HK-2 (cell line): ENCODE measurements around the gene GALNT12.

Experiments used
- DNase-seq: peaks from one replicate; pipeline ENCODE4 v3.0.0-alpha.2; 2018; ENCODE audit not compliant: unreplicated experiment

Gene GALNT12

GRCh38 chr9:98833090-98833956, 25.9 kb downstream of the GALNT12 start:
- DNase-seq = no peak

GRCh38 chr9:98834386-98834785, 26.9 kb downstream of the GALNT12 start:
- no peak for DNase-seq

GRCh38 chr9:98836206-98836605, 28.7 kb downstream of the GALNT12 start:
- no peak for DNase-seq

DNA sequence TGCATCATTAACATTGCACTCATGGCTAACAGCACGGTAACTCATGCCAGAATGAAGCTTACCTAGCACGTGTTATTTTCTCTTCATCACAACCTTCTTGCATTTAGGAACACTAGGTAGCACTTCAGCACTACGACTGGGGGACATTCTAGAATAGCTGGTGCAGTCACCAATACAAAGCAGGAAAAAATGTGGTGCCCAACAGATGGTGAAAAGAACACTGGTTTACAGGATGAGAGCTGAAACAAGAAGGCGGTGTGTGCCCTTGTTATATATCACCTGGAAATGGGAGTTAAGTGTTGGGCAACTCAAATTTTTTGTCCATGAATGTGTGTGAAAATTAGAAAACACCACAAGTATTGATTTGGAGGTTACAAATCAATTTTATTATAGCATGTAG, 30.0 kb downstream of the GALNT12 start:
- DNase-seq = no peak

DNA sequence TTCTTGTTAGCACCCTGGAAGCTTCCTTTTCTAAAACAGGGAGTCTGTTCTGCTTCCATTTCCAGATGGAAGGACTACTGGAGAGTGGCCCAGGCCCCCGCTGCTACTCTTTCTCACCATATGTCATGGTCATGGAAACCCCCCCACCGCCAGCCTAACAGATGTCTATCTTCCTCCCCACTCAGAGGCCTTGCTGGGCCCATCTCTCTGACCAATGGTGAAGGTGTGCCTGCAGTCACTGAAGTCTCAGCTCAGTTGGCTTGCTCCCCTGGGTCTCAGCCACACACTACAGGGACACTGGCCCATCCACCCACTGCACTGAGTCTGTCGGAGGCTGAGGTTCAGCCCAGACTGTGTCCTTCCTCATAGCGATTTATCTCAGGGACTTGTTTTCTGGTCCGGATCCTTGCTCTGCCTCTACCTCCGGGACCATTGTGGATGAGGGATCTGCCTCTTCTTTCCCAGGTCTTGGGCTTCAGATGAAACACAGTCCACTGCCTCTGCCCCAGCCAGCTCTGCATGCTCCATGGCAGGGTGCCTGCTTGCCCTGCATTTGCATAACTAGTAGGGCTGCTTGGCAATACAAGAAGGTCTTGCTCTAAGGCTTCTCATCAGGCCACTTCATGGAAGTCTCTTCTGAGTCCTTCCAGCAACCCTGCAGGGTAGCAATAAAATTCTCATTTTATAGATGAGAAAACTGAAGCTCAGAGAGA, 30.8 kb downstream of the GALNT12 start:
- DNase-seq = no peak

- no peak for DNase-seq
Measured at GRCh38 chr9:98838868-98839565, 31.5 kb downstream of the GALNT12 start.

DNA sequence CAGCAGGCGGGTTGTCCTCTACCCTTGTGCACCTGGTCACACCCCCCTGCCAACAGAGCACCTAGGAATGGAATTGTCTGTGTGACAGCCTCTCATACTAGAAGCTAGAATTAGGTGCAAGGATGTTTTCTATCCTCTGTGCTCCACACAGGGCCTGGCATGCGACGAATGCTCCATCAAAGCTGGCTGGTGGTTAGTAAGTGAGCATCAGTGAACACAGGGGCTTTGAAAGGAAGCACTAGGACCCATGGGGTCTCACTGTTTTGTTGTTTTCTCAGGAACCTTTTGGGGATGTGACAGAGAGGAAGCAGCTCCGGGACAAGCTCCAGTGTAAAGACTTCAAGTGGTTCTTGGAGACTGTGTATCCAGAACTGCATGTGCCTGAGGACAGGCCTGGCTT, 32.3 kb downstream of the GALNT12 start:
- DNase-seq = no peak

GRCh38 chr9:98842510-98842909, 35.0 kb downstream of the GALNT12 start:
- DNase-seq = no peak

GRCh38 chr9:98846081-98846480, 38.6 kb downstream of the GALNT12 start:
- DNase-seq = no peak

DNA sequence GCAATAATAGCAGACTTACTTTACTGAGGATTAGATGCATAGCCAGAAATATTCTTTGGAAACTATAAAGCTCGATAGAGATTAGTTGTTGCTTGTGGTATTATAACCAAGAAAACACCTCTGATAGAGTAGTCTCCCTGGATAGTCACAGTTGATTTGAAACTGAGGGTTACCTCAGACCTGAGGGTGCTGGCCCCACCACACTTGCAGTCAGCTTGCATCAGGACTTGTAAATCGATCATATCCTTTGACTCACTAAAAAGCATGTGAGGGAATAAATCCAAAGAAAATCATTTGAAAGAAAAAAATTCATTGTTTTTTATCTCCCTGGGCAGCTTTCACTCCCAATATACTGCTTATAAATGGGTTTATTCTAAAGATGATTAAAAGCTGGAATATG, 39.4 kb downstream of the GALNT12 start:
- no peak for DNase-seq

DNA sequence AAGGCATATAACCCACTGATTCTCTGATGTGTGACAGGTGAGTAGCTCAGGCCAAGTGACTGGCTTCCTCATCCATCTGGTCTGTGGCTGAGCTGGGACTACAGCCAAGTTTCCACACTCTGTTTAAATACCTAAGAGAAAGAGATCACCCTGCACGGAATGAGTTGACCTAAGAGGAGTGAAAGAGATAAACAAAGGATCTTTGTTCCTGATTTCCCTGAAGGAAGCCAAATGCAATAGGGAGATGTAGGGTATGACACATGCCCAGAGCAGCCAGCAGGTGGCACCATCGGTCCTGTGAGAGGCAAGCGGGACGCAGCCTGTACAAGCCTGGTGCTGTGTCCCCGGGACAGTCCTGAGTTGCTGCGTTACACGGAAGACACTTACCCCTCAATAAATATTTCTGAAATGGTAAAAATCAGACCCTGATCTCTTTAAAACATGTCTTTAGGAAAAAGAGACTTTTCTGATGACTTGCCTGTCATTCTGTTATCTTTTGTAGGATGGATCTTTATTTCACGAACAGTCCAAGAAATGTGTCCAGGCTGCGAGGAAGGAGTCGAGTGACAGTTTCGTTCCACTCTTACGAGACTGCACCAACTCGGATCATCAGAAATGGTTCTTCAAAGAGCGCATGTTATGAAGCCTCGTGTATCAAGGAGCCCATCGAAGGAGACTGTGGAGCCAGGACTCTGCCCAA, 41.1 kb downstream of the GALNT12 start:
- DNase-seq = peak; percentile 77

- no peak for DNase-seq
Measured at GRCh38 chr9:98849563-98849962, 42.1 kb downstream of the GALNT12 start.

GRCh38 chr9:98850851-98851729, 43.6 kb downstream of the GALNT12 start:
- DNase-seq = no peak

- DNase-seq = no peak
Measured at GRCh38 chr9:98851730-98852459, 44.4 kb downstream of the GALNT12 start.

- no peak for DNase-seq
Measured at GRCh38 chr9:98852460-98852734, 44.9 kb downstream of the GALNT12 start.

DNA sequence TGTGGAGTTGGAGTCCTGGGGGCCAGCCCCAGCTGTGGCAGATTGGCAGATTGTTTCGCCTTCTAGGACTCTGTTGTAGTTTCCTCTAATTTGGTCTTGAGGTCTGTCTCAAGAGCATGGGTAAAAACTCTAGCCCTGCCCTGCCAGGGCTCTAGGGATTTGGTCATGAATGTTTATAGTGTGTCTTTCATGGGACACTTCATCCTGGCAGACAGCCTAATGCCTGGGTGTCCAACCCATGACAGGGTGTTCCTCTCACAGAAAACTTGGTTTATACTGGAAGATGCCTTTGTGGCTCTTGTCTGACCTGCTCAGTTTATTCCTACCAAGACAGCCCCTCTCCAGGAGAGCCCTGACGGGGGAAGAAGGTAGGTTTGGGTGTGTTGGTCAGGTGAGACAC, 45.5 kb downstream of the GALNT12 start:
- no peak for DNase-seq

- no peak for DNase-seq
Measured at GRCh38 chr9:98854266-98854665, 46.8 kb downstream of the GALNT12 start.

DNA sequence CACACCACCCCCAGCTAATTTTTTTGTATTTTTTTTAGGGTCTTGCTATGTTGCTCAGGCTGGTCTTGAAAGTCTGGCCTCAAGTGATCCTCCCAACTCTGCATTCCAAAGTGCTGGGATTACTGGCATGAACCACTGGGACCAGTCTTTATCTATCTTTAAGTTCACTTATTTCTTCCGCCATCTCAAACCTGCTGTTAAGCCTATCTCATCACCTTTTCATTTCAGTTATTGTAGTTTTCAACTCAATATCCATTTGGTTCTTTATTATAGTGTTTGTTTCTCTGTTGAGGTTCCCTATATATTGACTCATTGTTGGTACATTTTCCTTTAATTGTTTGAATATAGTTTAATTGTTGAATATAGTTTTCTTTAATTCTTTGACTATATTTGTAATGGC, 48.1 kb downstream of the GALNT12 start:
- no peak for DNase-seq

GRCh38 chr9:98856982-98857381, 49.5 kb downstream of the GALNT12 start:
- DNase-seq = no peak

DNA sequence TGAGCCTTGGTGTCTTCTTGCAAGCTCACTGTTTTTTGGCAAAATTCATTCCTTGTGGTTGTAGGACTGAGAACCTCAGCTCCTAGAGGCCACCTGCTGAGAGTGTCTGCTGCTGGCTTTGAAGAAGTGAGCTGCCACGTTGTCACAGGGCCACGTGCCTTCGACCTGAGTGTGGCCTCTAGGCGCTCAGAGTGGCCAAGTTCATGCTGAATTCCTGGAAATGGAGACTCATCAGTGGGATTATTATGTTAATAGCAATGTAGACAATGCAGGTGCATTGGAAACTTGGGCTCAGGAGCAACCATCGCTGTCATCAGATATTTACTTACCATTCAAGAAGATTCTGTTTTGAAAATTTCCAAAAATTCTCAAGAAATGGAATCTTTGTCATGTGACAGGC, 52.5 kb downstream of the GALNT12 start:
- DNase-seq = no peak

GRCh38 chr9:98860871-98861293, 53.4 kb downstream of the GALNT12 start:
- DNase-seq = no peak
